Measurements from ENCODE around the gene CYRIA. TPM values are rescaled to one million over a fixed set of nuclear protein-coding genes. Genes with fewer than 3 reads are reported as not detected.

CYRIA gene
- total RNA-seq, 4 donors from 2014 or later: 0.53 to 11.6 (median 4.6) TPM

GRCh38 chr2:16617282-16618266 is 48.1 kb downstream of the CYRIA start:
- H3K27ac ChIP-seq: peak overlapping the region in 1 of 4 donors; percentile 30
- H3K9me3 ChIP-seq: no peaks in the 10 kb centered on the region
- H3K4me3 ChIP-seq: no peak overlapping the region
- DNase-seq: no peak
- H3K36me3 ChIP-seq: no peaks in the 10 kb centered on the region
- no peaks in the 10 kb centered on the region for H3K27me3 ChIP-seq
- peaks cover 0 to 7% (median 3%) of the 10 kb centered on the region in 4 donors for H3K4me1 ChIP-seq
- TF ChIP-seq CTCF (IDR thresholded peaks at IDR 0.05) (peak in 3 of 6 experiments; percentile 15 to 27 (median 17)), POLR2A (IDR thresholded peaks at IDR 0.05) (no peak)

All from Peyer's patch (tissue), 4 donors.